Bronchial epithelial cell (primary cell): Measurements from ENCODE around the gene SIRPG. TPM values are rescaled to one million over a fixed set of nuclear protein-coding genes. Genes with fewer than 3 reads are reported as not detected.
A peak's percentile ranks its signal among the peaks of the same experiment; 100 is the strongest.

ENCODE experiments used
- DNase-seq: peaks from one replicate; pipeline ENCODE4 v3.0.0-alpha.2; 2010; ENCODE audit warnings: low read depth
- FAIRE-seq: peaks from 2 replicates; lab custom pipeline; 2011; peaks lifted over from hg19 to GRCh38; lab: Jason Lieb, UNC
- H3K27me3 ChIP-seq: 2 replicates; pipeline ENCODE4 v1.5.1; 2011; ENCODE audit warnings: low read length; ENCODE audit not compliant: control insufficient read depth, insufficient read depth
- H3K36me3 ChIP-seq: 2 replicates; pipeline ENCODE4 v1.5.1; 2011; ENCODE audit warnings: low read length; ENCODE audit not compliant: control insufficient read depth, insufficient read depth
- H3K4me3 ChIP-seq: 2 replicates; pipeline ENCODE4 v1.5.1; 2011; ENCODE audit warnings: mild to moderate bottlenecking, low read depth, low read length, control low read depth
- total RNA-seq: library from RNA; depleted of rRNA; stranded (reverse); fragments of >200 nt; gene quantifications from 2 replicates; pipeline ENCODE4 v1.2.1, GENCODE V29; 2014
- TF ChIP-seq, protein P1 (sequence below): IDR thresholded peaks from 2 replicates; pipeline ENCODE4 v1.5.1; 2011; ENCODE audit warnings: mild to moderate bottlenecking, moderate library complexity, low read length, control low read depth, inconsistent platforms; ENCODE audit not compliant: insufficient read depth, severe bottlenecking

Gene SIRPG
- total RNA-seq, 1 donor from 2014 or later: not detected

DNA sequence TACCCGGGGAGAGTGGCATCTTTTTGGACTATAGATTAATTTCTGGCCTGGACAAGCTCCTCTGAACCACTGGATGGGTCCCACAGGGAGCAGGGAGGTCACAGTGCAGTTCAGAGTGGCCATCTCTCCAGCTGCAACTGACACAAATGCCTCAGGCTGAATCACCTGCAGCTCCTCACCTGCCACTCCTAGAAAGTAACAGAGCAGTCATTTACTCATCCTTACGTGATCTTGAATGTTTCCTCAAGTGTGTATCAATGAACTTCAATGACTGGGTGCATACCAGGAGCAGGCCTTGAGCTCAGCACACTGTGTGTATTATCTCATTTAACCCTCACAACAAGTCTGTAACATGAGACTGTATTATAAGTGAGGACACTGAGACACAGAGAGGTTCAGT is 40.0 kb upstream of the SIRPG start:
- TF ChIP-seq, protein P1, sequence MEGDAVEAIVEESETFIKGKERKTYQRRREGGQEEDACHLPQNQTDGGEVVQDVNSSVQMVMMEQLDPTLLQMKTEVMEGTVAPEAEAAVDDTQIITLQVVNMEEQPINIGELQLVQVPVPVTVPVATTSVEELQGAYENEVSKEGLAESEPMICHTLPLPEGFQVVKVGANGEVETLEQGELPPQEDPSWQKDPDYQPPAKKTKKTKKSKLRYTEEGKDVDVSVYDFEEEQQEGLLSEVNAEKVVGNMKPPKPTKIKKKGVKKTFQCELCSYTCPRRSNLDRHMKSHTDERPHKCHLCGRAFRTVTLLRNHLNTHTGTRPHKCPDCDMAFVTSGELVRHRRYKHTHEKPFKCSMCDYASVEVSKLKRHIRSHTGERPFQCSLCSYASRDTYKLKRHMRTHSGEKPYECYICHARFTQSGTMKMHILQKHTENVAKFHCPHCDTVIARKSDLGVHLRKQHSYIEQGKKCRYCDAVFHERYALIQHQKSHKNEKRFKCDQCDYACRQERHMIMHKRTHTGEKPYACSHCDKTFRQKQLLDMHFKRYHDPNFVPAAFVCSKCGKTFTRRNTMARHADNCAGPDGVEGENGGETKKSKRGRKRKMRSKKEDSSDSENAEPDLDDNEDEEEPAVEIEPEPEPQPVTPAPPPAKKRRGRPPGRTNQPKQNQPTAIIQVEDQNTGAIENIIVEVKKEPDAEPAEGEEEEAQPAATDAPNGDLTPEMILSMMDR: no peak
- H3K27me3 ChIP-seq: peaks cover 14% of the 10 kb centered on the region
- H3K36me3 ChIP-seq: no peaks in the 10 kb centered on the region
- DNase-seq: peak; percentile 22
- FAIRE-seq: no peak
- no peak overlapping the region for H3K4me3 ChIP-seq

- no peak for FAIRE-seq
- Histone ChIP-seq H3K36me3 (no peaks in the 10 kb centered on the region), H3K27me3 (peaks cover 12% of the 10 kb centered on the region), H3K4me3 (no peak overlapping the region)
- TF ChIP-seq, protein P1: no peak
- no peak for DNase-seq
Measured at GRCh38 chr20:1696521-1697209, 39.1 kb upstream of the SIRPG start.

DNA sequence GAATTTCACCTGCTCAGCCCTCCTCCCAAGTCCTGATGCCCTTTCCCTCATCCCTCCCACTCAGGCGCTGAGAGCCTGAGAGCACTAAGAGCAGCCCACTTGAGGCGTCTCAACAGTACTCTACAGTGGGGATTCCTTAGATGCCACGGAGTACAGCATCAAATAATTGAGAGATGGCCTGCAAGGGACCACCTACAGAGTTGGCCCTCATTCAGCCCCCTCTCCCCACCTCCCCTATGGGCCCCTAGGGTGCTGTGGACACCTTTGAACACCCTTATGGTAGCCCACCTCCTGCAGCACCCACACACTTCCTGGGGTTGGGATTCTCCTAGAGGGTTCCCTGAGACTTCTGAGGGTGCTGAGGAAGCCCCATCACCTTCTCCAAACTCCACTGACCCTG is 37.1 kb upstream of the SIRPG start:
- DNase-seq: no peak
- FAIRE-seq: no peak
- no peaks in the 10 kb centered on the region for H3K36me3 ChIP-seq
- TF ChIP-seq, protein P1: no peak
- H3K4me3 ChIP-seq: no peak overlapping the region
- H3K27me3 ChIP-seq: peaks cover 11% of the 10 kb centered on the region

- Histone ChIP-seq H3K27me3 (peaks cover 10% of the 10 kb centered on the region), H3K4me3 (no peak overlapping the region), H3K36me3 (no peaks in the 10 kb centered on the region)
- FAIRE-seq: no peak
- DNase-seq: no peak
- TF ChIP-seq, protein P1: no peak
Measured at GRCh38 chr20:1693427-1693826, 35.8 kb upstream of the SIRPG start.

DNA sequence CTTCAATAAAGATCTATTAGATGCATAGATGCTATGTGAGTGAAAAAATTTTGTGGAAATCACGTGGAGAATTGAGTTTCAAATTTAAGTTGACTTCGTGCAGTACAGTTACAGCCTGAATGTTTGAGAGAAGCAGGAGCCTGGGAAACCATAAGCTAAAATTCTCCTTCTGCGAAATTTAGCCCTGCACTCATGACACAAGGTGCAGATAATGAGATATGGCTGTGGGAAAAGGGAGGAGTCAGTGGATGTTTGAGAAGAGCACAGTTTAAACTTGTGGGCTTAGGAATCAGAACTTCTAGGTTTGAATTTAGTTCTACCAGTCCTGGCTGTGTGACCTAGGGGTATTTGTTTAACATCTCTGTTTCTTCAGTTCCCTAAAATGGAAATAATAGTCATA is 32.1 kb upstream of the SIRPG start:
- TF ChIP-seq, protein P1: no peak
- no peak for FAIRE-seq
- peaks cover 7% of the 10 kb centered on the region for H3K27me3 ChIP-seq

GRCh38 chr20:1688886-1689538 is 31.4 kb upstream of the SIRPG start:
- Histone ChIP-seq H3K27me3 (peaks cover under 1% of the 10 kb centered on the region), H3K4me3 (no peak overlapping the region), H3K36me3 (no peaks in the 10 kb centered on the region)
- FAIRE-seq (no peak), DNase-seq (no peak)
- TF ChIP-seq, protein P1: no peak

More for the DNA sequence above, 32.1 kb upstream of the SIRPG start:
- H3K36me3 ChIP-seq: no peaks in the 10 kb centered on the region
- no peak overlapping the region for H3K4me3 ChIP-seq
- no peak for DNase-seq
